PC-3 (cell line): ENCODE measurements around the gene FYTTD1. TPM values are rescaled to one million over a fixed set of nuclear protein-coding genes. Genes with fewer than 3 reads are reported as not detected.

ENCODE experiments used
- ATAC-seq: fragments of 200-7000 bp; cut with Tn5 transposase; 2 replicates; pipeline ENCODE4 v1.9.1; 2020; ENCODE audit warnings: mild to moderate bottlenecking, moderate library complexity
- BruUV-seq: library from RNA; stranded (reverse); fragments of 400-500 nt; replicated peaks from 2 replicates; lab custom pipeline; 2021; lab: Mats Ljungman, UMichigan
- CTCF ChIA-PET: fragments of 300-600 bp; sonication (Branson Sonifier 250); formaldehyde crosslinking; loops from one replicate; lab custom pipeline; 2022; ENCODE audit warnings: antibody characterized with exemption; lab: Charles Lee
- POLR2A ChIA-PET: fragments of 300-600 bp; sonication (Branson Sonifier 250); formaldehyde crosslinking; loops from one replicate; lab custom pipeline; 2022; ENCODE audit warnings: antibody characterized with exemption; ENCODE audit not compliant: unreplicated experiment; lab: Charles Lee
- DNase-seq: peaks from one replicate; pipeline ENCODE4 v3.0.0-alpha.2; 2015
- H2AFZ ChIP-seq: fragments of 300-600 bp; sonication (generic); 2 replicates; pipeline ENCODE4 v1.6.0; 2016; ENCODE audit warnings: antibody characterized with exemption, low read length
- H3F3A ChIP-seq: fragments of 300-600 bp; sonication (generic); one replicate; pipeline ENCODE4 v1.6.0; 2017; ENCODE audit warnings: antibody characterized with exemption, low read length, control low read depth, mild to moderate bottlenecking; ENCODE audit not compliant: unreplicated experiment
- H3K27ac ChIP-seq: fragments of 300-600 bp; sonication (generic); 2 replicates; pipeline ENCODE4 v1.5.1; 2016; ENCODE audit warnings: mild to moderate bottlenecking, low read length
- H3K27me3 ChIP-seq: fragments of 300-600 bp; sonication (generic); 2 replicates; pipeline ENCODE4 v1.6.1; 2016; ENCODE audit warnings: low read length, mixed read lengths
- H3K36me3 ChIP-seq: fragments of 300-600 bp; sonication (generic); 2 replicates; pipeline ENCODE4 v1.6.1; 2016; ENCODE audit warnings: low read depth, mixed run types, low read length, mixed read lengths
- H3K4me1 ChIP-seq: fragments of 300-600 bp; sonication (generic); 2 replicates; pipeline ENCODE4 v1.5.1; 2016; ENCODE audit warnings: low read length; ENCODE audit not compliant: insufficient read depth
- H3K4me2 ChIP-seq: fragments of 300-600 bp; sonication (generic); 2 replicates; pipeline ENCODE4 v1.6.0; 2016; ENCODE audit warnings: low read length
- H3K4me3 ChIP-seq: fragments of 300-600 bp; sonication (generic); 2 replicates; pipeline ENCODE4 v1.5.1; 2016; ENCODE audit warnings: mild to moderate bottlenecking, low read length, mixed read lengths
- H3K79me2 ChIP-seq: fragments of 300-600 bp; sonication (generic); 2 replicates; pipeline ENCODE4 v1.6.1; 2017; ENCODE audit warnings: low read length, mixed read lengths
- H3K9ac ChIP-seq: fragments of 300-600 bp; sonication (generic); 2 replicates; pipeline ENCODE4 v1.6.0; 2016; ENCODE audit warnings: mild to moderate bottlenecking, low read length
- H3K9me2 ChIP-seq: fragments of 300-600 bp; sonication (generic); replicated peaks from 2 replicates; pipeline ENCODE4 v1.6.1; 2016; ENCODE audit warnings: mixed run types, low read length, mixed read lengths
- H3K9me3 ChIP-seq: fragments of 300-600 bp; sonication (generic); 2 replicates; pipeline ENCODE4 v1.6.1; 2016; ENCODE audit warnings: low read length, mixed read lengths
- H4K20me1 ChIP-seq: fragments of 300-600 bp; sonication (generic); 2 replicates; pipeline ENCODE4 v1.6.1; 2016; ENCODE audit warnings: low read length, mixed read lengths
- EZH2 ChIP-seq: fragments of 300-600 bp; sonication (generic); IDR thresholded peaks from one replicate; pipeline ENCODE4 v1.6.1; 2017; ENCODE audit warnings: antibody characterized with exemption, mild to moderate bottlenecking, low read length; ENCODE audit not compliant: unreplicated experiment
- EZH2phosphoT487 ChIP-seq: fragments of 300-600 bp; sonication (generic); IDR thresholded peaks from 2 replicates; pipeline ENCODE4 v1.6.1; 2018; ENCODE audit warnings: mild to moderate bottlenecking, antibody characterized with exemption, low read length, borderline replicate concordance
- intact Hi-C: fragments of 100-400 bp; cut with micrococcal nuclease; formaldehyde crosslinking; loops from 2 replicates; pipeline ENCODE4 v1.9.0; 2023
- total RNA-seq: library from RNA; depleted of rRNA; stranded (reverse); fragments of >200 nt; gene quantifications from 2 replicates; pipeline ENCODE4 v1.2.3, GENCODE V29; 2014
- TF ChIP-seq, protein P1 (sequence below): fragments of 300-600 bp; sonication (generic); conservative IDR thresholded peaks from 2 replicates; pipeline ENCODE4 v1.5.1; 2017; ENCODE audit warnings: antibody characterized with exemption, low read depth, mild to moderate bottlenecking, low read length

The FYTTD1 gene
- total RNA-seq, 1 experiment from 2014 or later = 85.4 TPM

DNA sequence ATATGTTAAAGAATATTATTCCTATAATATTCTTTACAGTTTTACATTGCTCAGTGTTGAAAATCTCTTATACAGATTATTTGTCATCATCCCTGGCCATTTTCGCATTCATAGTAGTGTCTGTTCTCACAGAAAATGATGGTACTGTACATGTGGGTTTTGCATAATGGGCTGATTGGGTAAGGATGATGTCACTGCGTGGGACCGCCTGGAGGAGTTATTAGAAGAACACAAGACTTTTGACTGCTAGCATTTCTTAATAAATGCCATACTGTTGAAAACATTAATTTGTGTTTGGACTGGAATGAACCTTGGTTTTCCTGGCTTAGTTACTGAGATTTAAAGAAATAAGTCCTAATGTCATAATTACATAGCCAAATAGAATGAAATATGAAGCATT lies 61.7 kb downstream of the FYTTD1 start:
- Histone ChIP-seq H3K27ac (no peak overlapping the region), H3F3A (no peaks in the 10 kb centered on the region), H3K9me2 (no peaks in the 10 kb centered on the region), H2AFZ (no peak overlapping the region), H3K36me3 (no peaks in the 10 kb centered on the region), H3K9ac (no peak overlapping the region), H3K9me3 (no peaks in the 10 kb centered on the region), H3K27me3 (no peaks in the 10 kb centered on the region), H3K79me2 (peaks cover 72% of the 10 kb centered on the region), H3K4me1 (no peaks in the 10 kb centered on the region), H3K4me3 (no peak overlapping the region), H3K4me2 (no peak overlapping the region), H4K20me1 (no peaks in the 10 kb centered on the region)
- no TSS peak for BruUV-seq
- ChIA-PET CTCF (interaction anchor here (0.7 kb wide), 1 partner anchor 212 kb away, joined by 4 read pairs; no protein-coding TSS in a partner anchor), POLR2A (no interaction called here)
- no peak for DNase-seq
- ATAC-seq = no peak
- no peak for TF ChIP-seq EZH2
- TF ChIP-seq, protein P1, sequence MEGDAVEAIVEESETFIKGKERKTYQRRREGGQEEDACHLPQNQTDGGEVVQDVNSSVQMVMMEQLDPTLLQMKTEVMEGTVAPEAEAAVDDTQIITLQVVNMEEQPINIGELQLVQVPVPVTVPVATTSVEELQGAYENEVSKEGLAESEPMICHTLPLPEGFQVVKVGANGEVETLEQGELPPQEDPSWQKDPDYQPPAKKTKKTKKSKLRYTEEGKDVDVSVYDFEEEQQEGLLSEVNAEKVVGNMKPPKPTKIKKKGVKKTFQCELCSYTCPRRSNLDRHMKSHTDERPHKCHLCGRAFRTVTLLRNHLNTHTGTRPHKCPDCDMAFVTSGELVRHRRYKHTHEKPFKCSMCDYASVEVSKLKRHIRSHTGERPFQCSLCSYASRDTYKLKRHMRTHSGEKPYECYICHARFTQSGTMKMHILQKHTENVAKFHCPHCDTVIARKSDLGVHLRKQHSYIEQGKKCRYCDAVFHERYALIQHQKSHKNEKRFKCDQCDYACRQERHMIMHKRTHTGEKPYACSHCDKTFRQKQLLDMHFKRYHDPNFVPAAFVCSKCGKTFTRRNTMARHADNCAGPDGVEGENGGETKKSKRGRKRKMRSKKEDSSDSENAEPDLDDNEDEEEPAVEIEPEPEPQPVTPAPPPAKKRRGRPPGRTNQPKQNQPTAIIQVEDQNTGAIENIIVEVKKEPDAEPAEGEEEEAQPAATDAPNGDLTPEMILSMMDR = no peak
- intact Hi-C loops = no loop called here

GRCh38 chr3:197814372-197814771 lies 64.7 kb downstream of the FYTTD1 start:
- H3K79me2 ChIP-seq = peaks cover 51% of the 10 kb centered on the region

More at GRCh38 chr3:197814372-197814771, 64.7 kb downstream of the FYTTD1 start:
- H2AFZ ChIP-seq = no peak overlapping the region
- no peaks in the 10 kb centered on the region for H3K9me3 ChIP-seq
- no peak overlapping the region for H3K4me3 ChIP-seq
- no peaks in the 10 kb centered on the region for H3K4me1 ChIP-seq
- TF ChIP-seq, protein P1 = no peak
- TF ChIP-seq EZH2 = no peak
- no peak for TF ChIP-seq EZH2phosphoT487
- ChIA-PET CTCF (no interaction called here), POLR2A (no interaction called here)
- H3K9ac ChIP-seq = no peak overlapping the region
- H3K36me3 ChIP-seq = 0 out of 2 replicates have a peak, but pooled peaks cover 2% of the 10 kb centered on the region
- H4K20me1 ChIP-seq = no peaks in the 10 kb centered on the region
- H3K27ac ChIP-seq = no peak overlapping the region
- ATAC-seq = no peak
- no peaks in the 10 kb centered on the region for H3K9me2 ChIP-seq
- intact Hi-C loops = no loop called here
- no peak for DNase-seq
- H3F3A ChIP-seq = no peaks in the 10 kb centered on the region
- H3K4me2 ChIP-seq = no peak overlapping the region
- no peaks in the 10 kb centered on the region for H3K27me3 ChIP-seq
- BruUV-seq = no TSS peak
